OCI-LY1 (cell line): Measurements from ENCODE around the gene DYNC2I2.
"Not testable (repeated sequence)": the region's sequence is repeated elsewhere in the genome, so short reads cannot be mapped to it uniquely, and the experiment has no call there.

Experiments
- H2AFZ ChIP-seq: fragments of 200-600 bp; sonication (generic), shearing (Covaris generic); 2 replicates; pipeline ENCODE4 v1.6.0; 2014; ENCODE audit warnings: antibody characterized with exemption, mild to moderate bottlenecking, low read length
- H3F3A ChIP-seq: fragments of 200-600 bp; sonication (generic), shearing (Covaris generic); 2 replicates; pipeline ENCODE4 v1.6.0; 2014; ENCODE audit warnings: mild to moderate bottlenecking, antibody characterized with exemption, low read length, moderate library complexity; ENCODE audit not compliant: insufficient read depth
- H3K27ac ChIP-seq: fragments of 200-600 bp; sonication (generic); 2 replicates; pipeline ENCODE4 v1.5.1; 2014; ENCODE audit warnings: low read length, mixed run types, mild to moderate bottlenecking, low read depth; ENCODE audit not compliant: poor library complexity, severe bottlenecking
- H3K27me3 ChIP-seq: fragments of 200-600 bp; sonication (generic); 2 replicates; pipeline ENCODE4 v1.6.0; 2014; ENCODE audit warnings: antibody characterized with exemption, mild to moderate bottlenecking, low read length, moderate library complexity; ENCODE audit not compliant: insufficient read depth
- H3K36me3 ChIP-seq: fragments of 200-600 bp; sonication (generic); 2 replicates; pipeline ENCODE4 v1.6.1; 2014; ENCODE audit warnings: mild to moderate bottlenecking, antibody characterized with exemption, low read length, moderate library complexity, mixed read lengths; ENCODE audit not compliant: insufficient read depth
- H3K4me1 ChIP-seq: fragments of 200-600 bp; sonication (generic); 2 replicates; pipeline ENCODE4 v1.5.1; 2014; ENCODE audit warnings: mild to moderate bottlenecking, low read length, moderate library complexity; ENCODE audit not compliant: insufficient read depth, severe bottlenecking
- H3K4me2 ChIP-seq: fragments of 200-600 bp; sonication (generic), shearing (Covaris generic); 2 replicates; pipeline ENCODE4 v1.6.1; 2014; ENCODE audit warnings: low read length
- H3K4me3 ChIP-seq: fragments of 200-600 bp; sonication (generic); 2 replicates; pipeline ENCODE4 v1.5.1; 2014; ENCODE audit warnings: low read length, low read depth, mild to moderate bottlenecking, mixed read lengths; ENCODE audit not compliant: poor library complexity, severe bottlenecking
- H3K79me2 ChIP-seq: fragments of 200-600 bp; shearing (Covaris generic); 2 replicates; pipeline ENCODE4 v1.6.1; 2016; ENCODE audit warnings: mixed run types, low read length, mixed read lengths; ENCODE audit not compliant: insufficient read depth
- H3K9ac ChIP-seq: fragments of 200-600 bp; sonication (generic), shearing (Covaris generic); 2 replicates; pipeline ENCODE4 v1.6.1; 2014; ENCODE audit warnings: mild to moderate bottlenecking, low read length, mixed read lengths
- H3K9me2 ChIP-seq: fragments of 200-600 bp; sonication (generic), shearing (Covaris generic); 2 replicates; pipeline ENCODE4 v1.6.1; 2014; ENCODE audit warnings: low read depth, mild to moderate bottlenecking, low read length, mixed read lengths
- H3K9me3 ChIP-seq: fragments of 200-600 bp; shearing (Covaris generic); 2 replicates; pipeline ENCODE4 v1.6.1; 2014; ENCODE audit warnings: low read length, mixed read lengths
- H4K20me1 ChIP-seq: fragments of 200-600 bp; sonication (generic), shearing (Covaris generic); 2 replicates; pipeline ENCODE4 v1.6.0; 2016; ENCODE audit warnings: mild to moderate bottlenecking, low read length; ENCODE audit not compliant: insufficient read depth
- EZH2 ChIP-seq: fragments of 200-600 bp; sonication (generic), shearing (Covaris generic); IDR thresholded peaks from 2 replicates; pipeline ENCODE4 v1.8.0; 2017; ENCODE audit warnings: borderline replicate concordance, mixed run types, mild to moderate bottlenecking, antibody characterized with exemption, low read length, moderate library complexity, mixed read lengths
- TF ChIP-seq, protein P1 (sequence below): fragments of 200-600 bp; sonication (generic), shearing (Covaris generic); IDR thresholded peaks from 2 replicates; pipeline ENCODE4 v1.5.1; 2017; ENCODE audit warnings: mild to moderate bottlenecking, antibody characterized with exemption, low read length, moderate library complexity, mixed read lengths

The DYNC2I2 gene

DNA sequence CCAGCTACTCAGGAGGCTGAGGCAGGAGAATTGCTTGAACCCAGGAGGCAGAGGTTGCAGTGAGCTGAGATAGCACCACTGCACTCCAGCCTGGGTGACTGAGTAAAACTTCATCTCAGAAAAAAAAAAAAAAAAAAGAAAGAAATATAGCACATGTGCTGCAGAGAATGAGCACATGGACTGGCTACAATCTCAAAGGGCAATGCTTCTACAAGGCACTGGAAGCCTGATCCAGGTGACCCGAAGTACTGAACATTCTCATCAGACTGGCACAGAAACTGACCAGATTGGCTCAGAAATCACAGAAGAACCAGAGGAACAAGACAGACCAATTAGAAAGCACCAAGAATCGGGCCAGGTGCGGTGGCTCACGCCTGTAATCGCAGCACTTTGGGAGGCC lies 4.8 kb downstream of the DYNC2I2 start:
- no peaks in the 10 kb centered on the region for H3K9me3 ChIP-seq

GRCh38 chr9:128648206-128648605 lies 8.4 kb downstream of the DYNC2I2 start:
- not testable (repeated sequence) for H4K20me1 ChIP-seq, H3K27ac ChIP-seq, H3F3A ChIP-seq, H3K4me3 ChIP-seq, H2AFZ ChIP-seq, H3K9me2 ChIP-seq, H3K27me3 ChIP-seq, H3K36me3 ChIP-seq, H3K9ac ChIP-seq, H3K4me2 ChIP-seq, H3K79me2 ChIP-seq, H3K9me3 ChIP-seq
- TF ChIP-seq, protein P1, sequence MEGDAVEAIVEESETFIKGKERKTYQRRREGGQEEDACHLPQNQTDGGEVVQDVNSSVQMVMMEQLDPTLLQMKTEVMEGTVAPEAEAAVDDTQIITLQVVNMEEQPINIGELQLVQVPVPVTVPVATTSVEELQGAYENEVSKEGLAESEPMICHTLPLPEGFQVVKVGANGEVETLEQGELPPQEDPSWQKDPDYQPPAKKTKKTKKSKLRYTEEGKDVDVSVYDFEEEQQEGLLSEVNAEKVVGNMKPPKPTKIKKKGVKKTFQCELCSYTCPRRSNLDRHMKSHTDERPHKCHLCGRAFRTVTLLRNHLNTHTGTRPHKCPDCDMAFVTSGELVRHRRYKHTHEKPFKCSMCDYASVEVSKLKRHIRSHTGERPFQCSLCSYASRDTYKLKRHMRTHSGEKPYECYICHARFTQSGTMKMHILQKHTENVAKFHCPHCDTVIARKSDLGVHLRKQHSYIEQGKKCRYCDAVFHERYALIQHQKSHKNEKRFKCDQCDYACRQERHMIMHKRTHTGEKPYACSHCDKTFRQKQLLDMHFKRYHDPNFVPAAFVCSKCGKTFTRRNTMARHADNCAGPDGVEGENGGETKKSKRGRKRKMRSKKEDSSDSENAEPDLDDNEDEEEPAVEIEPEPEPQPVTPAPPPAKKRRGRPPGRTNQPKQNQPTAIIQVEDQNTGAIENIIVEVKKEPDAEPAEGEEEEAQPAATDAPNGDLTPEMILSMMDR, result peak; percentile 59
- H3K4me1 ChIP-seq, result peaks cover 15% of the 10 kb centered on the region

More for the DNA sequence above, 4.8 kb downstream of the DYNC2I2 start:
- Histone ChIP-seq H3F3A (no peaks in the 10 kb centered on the region), H3K4me1 (peaks cover 6% of the 10 kb centered on the region), H2AFZ (no peak overlapping the region), H4K20me1 (no peaks in the 10 kb centered on the region), H3K4me2 (no peak overlapping the region), H3K9me2 (no peaks in the 10 kb centered on the region), H3K27me3 (no peaks in the 10 kb centered on the region), H3K27ac (no peak overlapping the region), H3K36me3 (0 out of 2 replicates have a peak, but pooled peaks cover 6% of the 10 kb centered on the region), H3K79me2 (no peaks in the 10 kb centered on the region), H3K9ac (no peak overlapping the region), H3K4me3 (no peak overlapping the region)
- TF ChIP-seq EZH2, result no peak
- TF ChIP-seq, protein P1, result no peak

GRCh38 chr9:128643519-128644300 lies 12.9 kb downstream of the DYNC2I2 start:
- no peak for TF ChIP-seq EZH2
- Histone ChIP-seq H3K4me1 (peaks cover 21% of the 10 kb centered on the region), H3K9me2 (no peaks in the 10 kb centered on the region), H3K27me3 (no peaks in the 10 kb centered on the region), H3K27ac (peak overlapping the region; percentile 79), H2AFZ (no peak overlapping the region), H3K9me3 (no peaks in the 10 kb centered on the region), H3K79me2 (no peaks in the 10 kb centered on the region), H3K4me2 (peak overlapping the region; percentile 56), H3K36me3 (peaks cover 16% of the 10 kb centered on the region), H4K20me1 (no peaks in the 10 kb centered on the region), H3K9ac (peak overlapping the region; percentile 51; the same call in 1 of the 2 replicates), H3F3A (no peaks in the 10 kb centered on the region), H3K4me3 (peak overlapping the region; percentile 23)
